Effector memory CD8-positive, alpha-beta T cell (primary cell): ENCODE measurements around the gene TTC27.

Experiments used
- ATAC-seq: fragments of 150-1000 bp; cut with Tn5 transposase; replicated peaks from 2 replicates; pipeline ENCODE4 v1.10.0; 2021; ENCODE audit warnings: mild to moderate bottlenecking, moderate library complexity
- DNase-seq, 3 experiments: peaks; one replicate each; pipeline ENCODE4 v3.0.0; 2021
- H3K27ac Mint-ChIP-seq, 2 donors: one replicate each; pipeline ENCODE4 v1.8.0; 2022; ENCODE audit warnings: mild to moderate bottlenecking in 2 of 2, mixed read lengths in 2 of 2, moderate library complexity in 2 of 2
- H3K27me3 Mint-ChIP-seq, 2 donors: one replicate each; pipeline ENCODE4 v1.8.0; 2022; ENCODE audit warnings: mixed read lengths in 2 of 2
- H3K36me3 Mint-ChIP-seq: one replicate; pipeline ENCODE4 v1.8.0; 2022; ENCODE audit warnings: mild to moderate bottlenecking, moderate library complexity, mixed read lengths; ENCODE audit not compliant: insufficient read depth
- H3K4me1 Mint-ChIP-seq, 2 donors: one replicate each; pipeline ENCODE4 v1.8.0; 2022; ENCODE audit warnings: low read depth in 2 of 2, mixed read lengths in 2 of 2
- H3K4me3 Mint-ChIP-seq, 2 donors: one replicate each; pipeline ENCODE4 v1.8.0; 2022; ENCODE audit warnings: mild to moderate bottlenecking in 2 of 2, mixed read lengths in 2 of 2, moderate library complexity in 2 of 2
- H3K9me3 Mint-ChIP-seq, 2 donors: one replicate each; pipeline ENCODE4 v1.8.0; 2022; ENCODE audit warnings: mixed read lengths in 2 of 2

TTC27 gene

GRCh38 chr2:32788114-32788513, 160.3 kb downstream of the TTC27 start:
- Mint-ChIP-seq H3K4me3 (no peak overlapping the region), H3K27me3 (no peaks in the 10 kb centered on the region), H3K9me3 (no peaks in the 10 kb centered on the region), H3K27ac (no peak overlapping the region), H3K4me1 (no peaks in the 10 kb centered on the region), H3K36me3 (peaks cover 8% of the 10 kb centered on the region)
- no peak for DNase-seq
- ATAC-seq: no peak

- Mint-ChIP-seq H3K9me3 (no peaks in the 10 kb centered on the region), H3K36me3 (no peaks in the 10 kb centered on the region), H3K4me1 (no peaks in the 10 kb centered on the region)
Measured at GRCh38 chr2:32792416-32792815, 164.6 kb downstream of the TTC27 start.

GRCh38 chr2:32798829-32799228, 171.0 kb downstream of the TTC27 start:
- no peaks in the 10 kb centered on the region for H3K27me3 Mint-ChIP-seq
- H3K36me3 Mint-ChIP-seq: no peaks in the 10 kb centered on the region
- H3K4me3 Mint-ChIP-seq: no peak overlapping the region
- no peak for ATAC-seq
- no peak overlapping the region for H3K27ac Mint-ChIP-seq
- DNase-seq: no peak
- no peaks in the 10 kb centered on the region for H3K9me3 Mint-ChIP-seq
- H3K4me1 Mint-ChIP-seq: no peaks in the 10 kb centered on the region

More at GRCh38 chr2:32792416-32792815, 164.6 kb downstream of the TTC27 start:
- no peak overlapping the region for H3K4me3 Mint-ChIP-seq
- ATAC-seq (no peak), DNase-seq (no peak)
- H3K27ac Mint-ChIP-seq: no peak overlapping the region
- no peaks in the 10 kb centered on the region for H3K27me3 Mint-ChIP-seq

GRCh38 chr2:32801741-32802140, 173.9 kb downstream of the TTC27 start:
- no peak overlapping the region for H3K27ac Mint-ChIP-seq
- no peaks in the 10 kb centered on the region for H3K9me3 Mint-ChIP-seq
- no peaks in the 10 kb centered on the region for H3K27me3 Mint-ChIP-seq
- ATAC-seq: no peak
- no peaks in the 10 kb centered on the region for H3K4me1 Mint-ChIP-seq
- no peaks in the 10 kb centered on the region for H3K36me3 Mint-ChIP-seq
- H3K4me3 Mint-ChIP-seq: no peak overlapping the region
- no peak for DNase-seq

GRCh38 chr2:32802877-32803276, 175.0 kb downstream of the TTC27 start:
- no peak for ATAC-seq
- no peak overlapping the region for H3K27ac Mint-ChIP-seq
- H3K4me3 Mint-ChIP-seq: no peak overlapping the region
- no peaks in the 10 kb centered on the region for H3K4me1 Mint-ChIP-seq
- no peak for DNase-seq
- no peaks in the 10 kb centered on the region for H3K9me3 Mint-ChIP-seq
- H3K36me3 Mint-ChIP-seq: no peaks in the 10 kb centered on the region
- no peaks in the 10 kb centered on the region for H3K27me3 Mint-ChIP-seq

GRCh38 chr2:32804205-32804604, 176.4 kb downstream of the TTC27 start:
- ATAC-seq (no peak), DNase-seq (no peak)
- Mint-ChIP-seq H3K27ac (no peak overlapping the region), H3K4me1 (no peaks in the 10 kb centered on the region), H3K27me3 (no peaks in the 10 kb centered on the region), H3K9me3 (no peaks in the 10 kb centered on the region), H3K36me3 (no peaks in the 10 kb centered on the region), H3K4me3 (no peak overlapping the region)

- no peak for ATAC-seq
- H3K36me3 Mint-ChIP-seq: no peaks in the 10 kb centered on the region
- H3K4me3 Mint-ChIP-seq: no peak overlapping the region
- DNase-seq: no peak
- H3K27me3 Mint-ChIP-seq: no peaks in the 10 kb centered on the region
- no peak overlapping the region for H3K27ac Mint-ChIP-seq
- H3K4me1 Mint-ChIP-seq: no peaks in the 10 kb centered on the region
- no peaks in the 10 kb centered on the region for H3K9me3 Mint-ChIP-seq
Measured at GRCh38 chr2:32805104-32806095, 177.6 kb downstream of the TTC27 start.

GRCh38 chr2:32806857-32807256, 179.0 kb downstream of the TTC27 start:
- no peaks in the 10 kb centered on the region for H3K4me1 Mint-ChIP-seq
- H3K9me3 Mint-ChIP-seq: no peaks in the 10 kb centered on the region
- no peak for ATAC-seq
- H3K36me3 Mint-ChIP-seq: peaks cover 2% of the 10 kb centered on the region
- no peak for DNase-seq
- H3K27ac Mint-ChIP-seq: no peak overlapping the region
- no peak overlapping the region for H3K4me3 Mint-ChIP-seq
- no peaks in the 10 kb centered on the region for H3K27me3 Mint-ChIP-seq

GRCh38 chr2:32807662-32808061, 179.8 kb downstream of the TTC27 start:
- DNase-seq: no peak
- Mint-ChIP-seq H3K9me3 (no peaks in the 10 kb centered on the region), H3K4me1 (no peaks in the 10 kb centered on the region), H3K36me3 (peaks cover 4% of the 10 kb centered on the region), H3K4me3 (no peak overlapping the region), H3K27ac (no peak overlapping the region), H3K27me3 (no peaks in the 10 kb centered on the region)
- ATAC-seq: no peak

GRCh38 chr2:32810909-32811495, 183.2 kb downstream of the TTC27 start:
- no peak overlapping the region for H3K27ac Mint-ChIP-seq
- H3K36me3 Mint-ChIP-seq: peaks cover 13% of the 10 kb centered on the region
- H3K9me3 Mint-ChIP-seq: no peaks in the 10 kb centered on the region
- no peak overlapping the region for H3K4me3 Mint-ChIP-seq
- no peak for DNase-seq
- no peaks in the 10 kb centered on the region for H3K4me1 Mint-ChIP-seq
- ATAC-seq: no peak
- no peaks in the 10 kb centered on the region for H3K27me3 Mint-ChIP-seq

- Mint-ChIP-seq H3K36me3 (peaks cover 13% of the 10 kb centered on the region), H3K27me3 (no peaks in the 10 kb centered on the region), H3K4me1 (no peaks in the 10 kb centered on the region), H3K9me3 (no peaks in the 10 kb centered on the region), H3K27ac (no peak overlapping the region), H3K4me3 (no peak overlapping the region)
- DNase-seq (no peak), ATAC-seq (no peak)
Measured at GRCh38 chr2:32811696-32812095, 183.8 kb downstream of the TTC27 start.

GRCh38 chr2:32812316-32812715, 184.5 kb downstream of the TTC27 start:
- H3K36me3 Mint-ChIP-seq: peaks cover 17% of the 10 kb centered on the region
- ATAC-seq (no peak), DNase-seq (no peak)
- no peaks in the 10 kb centered on the region for H3K27me3 Mint-ChIP-seq
- no peak overlapping the region for H3K4me3 Mint-ChIP-seq
- H3K9me3 Mint-ChIP-seq: no peaks in the 10 kb centered on the region
- no peak overlapping the region for H3K27ac Mint-ChIP-seq
- no peaks in the 10 kb centered on the region for H3K4me1 Mint-ChIP-seq

GRCh38 chr2:32820088-32820487, 192.2 kb downstream of the TTC27 start:
- no peak overlapping the region for H3K4me3 Mint-ChIP-seq
- no peak overlapping the region for H3K27ac Mint-ChIP-seq
- ATAC-seq: no peak
- H3K27me3 Mint-ChIP-seq: no peaks in the 10 kb centered on the region
- H3K9me3 Mint-ChIP-seq: no peaks in the 10 kb centered on the region
- peaks cover 21% of the 10 kb centered on the region for H3K36me3 Mint-ChIP-seq
- H3K4me1 Mint-ChIP-seq: no peaks in the 10 kb centered on the region
- no peak for DNase-seq

GRCh38 chr2:32820701-32821100, 192.9 kb downstream of the TTC27 start:
- Mint-ChIP-seq H3K27ac (no peak overlapping the region), H3K9me3 (no peaks in the 10 kb centered on the region), H3K27me3 (no peaks in the 10 kb centered on the region), H3K4me3 (no peak overlapping the region), H3K36me3 (peaks cover 17% of the 10 kb centered on the region), H3K4me1 (no peaks in the 10 kb centered on the region)
- no peak for DNase-seq
- no peak for ATAC-seq
